LNCaP clone FGC (cell line): ENCODE data around the gene ADI1.
"Not testable (repeated sequence)": the region's sequence is repeated elsewhere in the genome, so short reads cannot be mapped to it uniquely, and the experiment has no call there.

Experiments used
- DNase-seq: peaks from one replicate; pipeline ENCODE4 v3.0.0-alpha.2; 2011; ENCODE audit warnings: low read depth
- H3K4me3 ChIP-seq: 2 replicates; pipeline ENCODE4 v1.5.1; 2011; ENCODE audit warnings: mild to moderate bottlenecking, low read depth, low read length, control low read depth
- CTCF ChIP-seq: IDR thresholded peaks from 2 replicates; pipeline ENCODE4 v1.5.1; 2012; ENCODE audit warnings: mild to moderate bottlenecking; ENCODE audit not compliant: control insufficient read depth, insufficient read depth; ENCODE audit errors: extremely low read depth

ADI1 gene

GRCh38 chr2:3504741-3505140 is 14.6 kb downstream of the ADI1 start:
- TF ChIP-seq CTCF = no peak
- H3K4me3 ChIP-seq = no peak overlapping the region
- peak; percentile 99 for DNase-seq

DNA sequence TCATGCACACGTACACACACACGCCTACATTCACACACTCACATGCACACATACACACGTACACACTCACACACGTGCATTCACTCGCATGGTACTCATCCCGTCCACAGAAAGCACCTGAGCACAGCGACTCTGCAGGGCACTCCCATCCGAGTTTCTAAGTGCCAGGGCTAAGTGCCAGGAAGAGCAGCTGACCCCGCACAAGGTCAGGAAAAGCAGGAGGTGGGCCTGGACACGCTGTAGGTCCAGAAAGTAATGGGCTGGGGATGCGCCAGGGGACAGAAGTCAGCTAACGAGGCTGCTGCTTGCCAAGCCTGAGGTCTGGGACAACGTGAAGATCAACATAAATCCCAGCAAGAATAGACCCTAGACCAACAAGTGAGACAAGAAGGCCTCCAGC is 15.8 kb downstream of the ADI1 start:
- TF ChIP-seq CTCF = no peak
- DNase-seq = no peak

GRCh38 chr2:3503046-3503445 is 16.3 kb downstream of the ADI1 start:
- no peak for DNase-seq
- no peak overlapping the region for H3K4me3 ChIP-seq
- TF ChIP-seq CTCF = no peak

More for the DNA sequence above, 15.8 kb downstream of the ADI1 start:
- no peak overlapping the region for H3K4me3 ChIP-seq

DNA sequence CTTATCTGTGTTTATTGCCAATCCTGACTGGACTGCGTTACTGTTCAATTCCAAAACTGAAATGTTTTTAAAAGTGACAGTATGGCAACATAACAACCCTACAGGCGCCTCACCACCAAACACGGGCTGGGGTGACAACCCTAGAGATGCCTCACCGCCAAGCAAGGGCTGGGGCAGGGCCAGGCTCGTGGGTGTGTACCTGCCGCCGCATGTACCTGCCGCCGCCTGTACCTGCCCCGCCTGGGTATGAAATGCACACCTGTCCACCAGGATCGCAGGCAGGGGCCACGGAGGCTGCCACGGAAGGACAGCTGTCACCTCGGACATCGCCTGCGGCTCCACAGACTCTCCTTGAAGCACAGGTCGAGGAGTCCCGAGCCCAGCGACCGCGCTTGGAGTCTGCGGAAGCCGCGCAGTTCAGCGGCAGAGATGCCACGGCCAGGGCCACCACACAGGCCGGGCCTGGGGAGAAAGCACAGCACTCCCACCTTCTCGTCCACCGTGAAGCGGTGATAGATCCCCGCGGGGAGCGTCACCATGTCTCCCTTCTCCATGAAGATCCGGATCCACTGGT is 18.9 kb downstream of the ADI1 start:
- no peak overlapping the region for H3K4me3 ChIP-seq
- no peak for TF ChIP-seq CTCF
- no peak for DNase-seq

- no peak for TF ChIP-seq CTCF
- no peak overlapping the region for H3K4me3 ChIP-seq
Observed at GRCh38 chr2:3498783-3499394, 20.4 kb downstream of the ADI1 start.

DNA sequence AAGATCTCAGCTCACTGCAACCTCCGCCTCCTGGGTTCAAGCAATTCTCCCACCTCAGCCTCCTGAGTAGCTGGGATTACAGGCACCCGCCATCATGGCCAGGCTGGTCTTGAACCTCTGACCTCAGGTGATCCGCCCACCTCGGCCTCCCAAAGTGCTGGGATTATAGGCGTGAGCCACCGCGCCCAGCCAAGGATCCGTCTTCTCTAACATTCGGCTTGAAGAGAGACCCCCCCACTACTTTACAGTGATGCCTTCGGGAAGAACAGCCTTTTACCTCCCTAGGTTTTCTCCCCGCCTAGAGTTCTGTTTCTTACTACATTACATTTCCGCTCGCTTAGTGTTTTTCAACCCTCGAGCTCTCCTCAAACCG is 22.6 kb downstream of the ADI1 start:
- H3K4me3 ChIP-seq, DNase-seq: not testable (repeated sequence)

More at GRCh38 chr2:3498783-3499394, 20.4 kb downstream of the ADI1 start:
- no peak for DNase-seq

DNA sequence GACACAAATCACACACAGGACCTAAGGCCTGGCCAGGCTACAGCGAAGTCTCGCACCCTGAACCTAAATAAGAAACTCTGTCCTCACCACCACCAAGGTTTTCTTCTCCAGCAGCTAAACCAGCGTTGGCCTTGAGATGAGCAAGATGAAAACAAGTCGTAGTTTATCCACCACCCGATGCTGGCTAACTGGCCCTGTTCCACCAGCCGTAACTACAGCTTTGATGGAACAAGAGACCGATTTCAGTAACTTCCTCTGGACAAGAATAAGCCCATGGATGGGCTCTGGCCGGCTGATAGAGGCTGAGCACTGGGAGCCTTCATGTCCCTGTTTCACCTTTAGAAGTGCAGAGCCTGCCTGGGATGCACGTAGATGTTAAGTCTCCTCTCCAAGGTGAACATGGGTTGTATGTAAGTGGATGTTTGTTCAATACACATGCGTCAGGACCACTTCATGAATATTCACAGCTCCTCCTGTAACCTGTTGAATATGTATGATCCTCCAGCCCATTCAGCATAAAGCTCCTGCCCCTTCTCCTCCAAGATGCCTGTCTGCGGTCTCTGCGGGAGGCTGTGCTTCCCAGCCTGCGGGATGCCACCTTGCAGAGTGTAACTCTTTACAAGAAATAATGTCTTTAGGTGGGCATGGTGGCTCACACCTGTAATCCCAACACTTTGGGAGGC is 24.2 kb downstream of the ADI1 start:
- no peak for TF ChIP-seq CTCF
- no peak for DNase-seq
- H3K4me3 ChIP-seq = no peak overlapping the region
